Measurements from ENCODE around the gene AHSA1.
A peak's percentile ranks its signal among the peaks of the same experiment; 100 is the strongest.
"Not testable (repeated sequence)": the region's sequence is repeated elsewhere in the genome, so short reads cannot be mapped to it uniquely, and the experiment has no call there.

Gene AHSA1

GRCh38 chr14:77457522-77458248, at the start of gene AHSA1, which contains the start of gene VIPAS39:
TSS of gene AHSA1 (plus strand) at chr14:77458093. CDS start at chr14:77458190, 97 bp downstream.
TSS of gene VIPAS39 (minus strand) at chr14:77457601. CDS start at chr14:77454102, 3,499 bp downstream.
- DNase-seq: peak; percentile 98

DNA sequence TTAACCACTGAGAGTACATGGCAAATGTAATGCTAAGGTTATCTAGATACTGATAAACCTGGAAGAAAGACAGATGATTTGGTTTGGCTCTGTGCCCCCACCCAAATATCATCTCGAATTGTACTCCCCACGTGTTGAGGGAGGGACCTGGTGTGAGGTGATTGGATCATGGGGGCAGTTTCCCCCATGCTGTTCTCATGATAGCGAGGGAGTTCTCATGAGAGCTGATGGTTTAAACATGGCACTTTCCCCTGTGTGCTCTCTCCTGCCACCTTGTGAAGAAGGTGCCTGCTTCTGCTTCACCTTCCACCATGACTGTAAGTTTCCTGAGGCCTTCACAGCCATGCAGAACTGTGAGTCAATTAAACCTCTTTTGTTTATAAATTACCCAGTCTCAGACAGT, 48.8 kb upstream of the AHSA1 start:
- DNase-seq: peak; percentile 5

DNA sequence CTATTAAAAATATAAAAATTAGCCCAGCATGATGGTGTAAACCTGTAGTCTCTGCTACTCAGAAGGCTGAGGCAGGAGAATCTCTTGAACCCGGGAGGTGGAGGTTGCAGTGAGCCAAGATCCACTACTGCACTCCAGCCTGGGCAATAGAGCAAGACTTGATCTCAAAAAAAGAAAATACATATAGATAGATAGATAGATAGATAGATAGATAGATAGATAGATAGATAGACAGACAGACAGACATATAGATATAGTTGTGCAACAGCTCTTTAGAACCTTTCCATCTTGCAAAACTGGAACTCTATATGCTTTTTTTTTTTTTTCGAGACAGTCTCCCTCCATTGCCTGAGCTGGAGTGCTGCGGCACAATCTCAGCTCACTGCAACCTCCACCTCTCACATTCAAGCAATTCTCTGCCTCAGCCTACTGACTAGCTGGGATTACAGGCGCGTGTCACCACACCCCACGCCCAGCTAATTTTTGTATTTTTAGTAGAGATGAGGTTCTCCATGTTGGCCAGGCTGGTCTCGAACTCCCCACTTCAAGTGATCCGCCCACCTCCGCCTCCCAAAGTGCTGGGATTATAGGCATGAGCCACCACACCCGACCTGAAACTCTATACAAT, 42.4 kb upstream of the AHSA1 start:
- not testable (repeated sequence) for DNase-seq

DNA sequence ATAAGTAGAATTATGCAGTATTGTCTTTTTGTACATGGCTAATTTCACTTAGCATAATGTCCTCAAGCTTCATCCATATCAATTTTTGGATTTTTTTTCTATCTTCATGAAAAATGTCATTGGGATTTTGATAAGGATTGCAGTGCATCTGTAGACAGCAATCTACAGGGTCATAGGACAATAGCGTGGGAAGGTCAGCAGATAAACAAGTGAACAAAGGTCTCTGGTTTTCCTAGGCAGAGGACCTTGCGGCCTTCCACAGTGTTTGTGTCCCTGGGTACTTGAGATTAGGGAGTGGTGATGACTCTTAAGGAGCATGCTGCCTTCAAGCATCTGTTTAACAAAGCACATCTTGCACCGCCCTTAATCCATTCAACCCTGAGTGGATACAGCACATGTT, 41.8 kb upstream of the AHSA1 start:
- DNase-seq: not testable (repeated sequence)

GRCh38 chr14:77416836-77417235, 41.1 kb upstream of the AHSA1 start:
- DNase-seq: no peak

GRCh38 chr14:77421201-77421600, 36.7 kb upstream of the AHSA1 start:
- no peak for DNase-seq

DNA sequence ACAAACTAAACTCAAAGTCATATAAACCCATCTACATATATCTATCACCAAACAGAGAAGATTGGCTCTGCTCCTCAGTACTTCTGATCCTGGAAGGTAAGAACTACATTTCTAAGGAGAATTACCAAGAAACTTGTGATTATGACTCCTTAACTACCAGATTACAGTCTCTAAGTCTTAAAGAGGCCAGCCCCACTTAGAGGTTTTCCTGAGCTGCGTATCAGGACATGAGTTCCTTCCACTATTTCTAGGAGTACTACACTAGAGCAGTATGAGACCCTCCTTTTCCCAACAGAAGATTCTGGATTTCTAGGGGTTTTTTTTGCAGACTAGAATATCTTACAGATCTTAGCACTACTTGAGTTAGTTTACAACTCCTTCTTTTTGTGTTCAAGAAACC, 34.5 kb upstream of the AHSA1 start, which contains the start of gene NOXRED1:
TSS of gene NOXRED1 (minus strand) at position 101 of the 400 bp plus-strand sequence. CDS start 634 bp downstream, outside the sequence.
- no peak for DNase-seq

- DNase-seq: no peak
Observed at GRCh38 chr14:77424862-77425261, 33.0 kb upstream of the AHSA1 start.

DNA sequence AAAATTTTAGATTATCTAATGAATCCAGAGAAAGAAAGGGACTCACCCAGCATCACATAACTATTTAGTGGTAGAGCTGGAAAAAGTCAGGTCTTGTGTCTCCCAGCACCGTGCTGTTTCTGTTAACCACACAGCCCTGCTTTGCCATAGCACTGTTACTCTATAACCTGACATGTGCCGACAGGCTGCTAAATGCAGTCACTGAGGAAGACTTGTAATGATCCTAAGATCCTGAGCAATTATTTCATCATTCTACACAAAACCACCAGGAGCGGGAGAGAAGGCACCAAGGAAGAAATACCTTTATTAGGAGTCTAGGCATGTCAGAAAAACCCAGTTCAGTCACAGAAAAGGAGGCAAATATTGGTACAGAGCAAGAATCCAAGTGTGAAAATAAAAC, 31.5 kb upstream of the AHSA1 start:
- no peak for DNase-seq

GRCh38 chr14:77436042-77436441, 21.9 kb upstream of the AHSA1 start:
- DNase-seq: no peak

GRCh38 chr14:77438596-77438995, 19.3 kb upstream of the AHSA1 start:
- no peak for DNase-seq

- no peak for DNase-seq
Observed at GRCh38 chr14:77439861-77440260, 18.0 kb upstream of the AHSA1 start.

DNA sequence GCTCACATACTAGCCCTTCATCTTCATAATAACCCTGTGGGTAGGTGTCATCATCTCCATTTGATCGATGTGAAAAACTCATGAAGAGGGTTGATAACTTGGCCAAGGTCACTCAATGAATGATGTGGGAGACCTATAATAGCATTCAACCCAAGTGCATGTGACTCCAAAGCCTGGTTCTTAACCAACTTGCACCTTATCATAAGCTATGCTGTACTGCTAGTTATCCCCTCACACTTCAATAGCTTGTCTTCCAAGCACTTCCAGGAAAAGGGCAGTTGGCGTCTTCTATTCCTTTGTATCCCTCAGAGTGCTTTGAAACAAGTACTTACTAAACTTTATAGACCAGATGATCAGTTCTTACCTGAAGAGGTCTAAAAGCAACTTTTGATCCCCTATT, 15.7 kb upstream of the AHSA1 start:
- no peak for DNase-seq

- no peak for DNase-seq
Observed at GRCh38 chr14:77455966-77456640, 1.8 kb upstream of the AHSA1 start.

GRCh38 chr14:77457115-77457521, 775 bp upstream of the AHSA1 start:
- DNase-seq: no peak

- peak; percentile 51 for DNase-seq
Observed at GRCh38 chr14:77458249-77458950, 507 bp downstream of the AHSA1 start.

GRCh38 chr14:77459072-77459723, 1.3 kb downstream of the AHSA1 start:
- peak; percentile 74 for DNase-seq

DNA sequence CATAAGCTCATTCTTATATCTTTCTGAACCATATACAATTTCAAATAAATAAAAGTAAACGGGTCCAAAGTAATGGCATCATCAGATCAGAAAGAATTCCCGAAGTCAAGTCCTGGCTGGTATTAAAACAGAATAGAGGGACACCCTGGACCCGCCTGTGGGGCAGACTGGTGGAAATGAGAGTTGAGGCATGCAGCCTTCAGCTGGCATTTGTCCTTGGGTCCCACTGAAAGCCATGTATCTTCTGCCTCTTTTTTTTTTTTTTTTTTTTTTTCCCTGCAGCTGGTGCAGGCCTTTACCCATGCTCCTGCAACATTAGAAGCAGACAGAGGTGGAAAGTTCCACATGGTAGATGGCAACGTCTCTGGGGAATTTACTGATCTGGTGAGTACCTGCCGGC, 9.9 kb downstream of the AHSA1 start:
- no peak for DNase-seq

- DNase-seq: no peak
Observed at GRCh38 chr14:77469067-77469505, 11.2 kb downstream of the AHSA1 start.

- no peak for DNase-seq
Observed at GRCh38 chr14:77469539-77469938, 11.6 kb downstream of the AHSA1 start.

GRCh38 chr14:77470224-77470870, 12.5 kb downstream of the AHSA1 start:
- DNase-seq: no peak

GRCh38 chr14:77473921-77474320, 16.0 kb downstream of the AHSA1 start:
- no peak for DNase-seq
